ENCODE data around the gene AGL.
"Not testable (repeated sequence)": the region's sequence is repeated elsewhere in the genome, so short reads cannot be mapped to it uniquely, and the experiment has no call there.

AGL gene

DNA sequence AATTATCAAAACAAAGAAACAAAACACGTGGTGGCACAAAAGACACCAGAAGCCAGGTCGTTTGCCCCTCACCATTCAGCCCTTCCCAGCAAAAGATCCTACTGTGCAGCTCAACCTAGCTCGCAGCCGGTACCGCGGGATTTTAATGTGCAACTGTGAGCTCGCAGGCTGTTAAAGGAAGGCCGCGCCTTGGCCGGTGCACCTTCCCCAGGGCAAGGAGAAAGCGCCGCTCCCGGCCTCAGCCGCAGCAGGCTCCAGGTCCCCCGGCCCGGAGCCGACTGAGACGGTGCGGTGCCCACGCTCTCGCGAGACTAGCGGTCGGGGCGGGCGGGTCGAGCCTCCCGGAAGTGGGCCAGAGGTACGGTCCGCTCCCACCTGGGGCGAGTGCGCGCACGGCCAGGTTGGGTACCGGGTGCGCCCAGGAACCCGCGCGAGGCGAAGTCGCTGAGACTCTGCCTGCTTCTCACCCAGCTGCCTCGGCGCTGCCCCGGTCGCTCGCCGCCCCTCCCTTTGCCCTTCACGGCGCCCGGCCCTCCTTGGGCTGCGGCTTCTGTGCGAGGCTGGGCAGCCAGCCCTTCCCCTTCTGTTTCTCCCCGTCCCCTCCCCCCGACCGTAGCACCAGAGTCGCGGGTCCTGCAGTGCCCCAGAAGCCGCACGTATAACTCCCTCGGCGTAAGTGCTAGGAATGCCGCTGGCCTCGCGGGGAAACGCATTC lies at the start of gene AGL:
TSS of gene AGL (plus strand) at position 618 of the 715 bp plus-strand sequence. CDS start 682 bp downstream, outside the sequence.
- DNase-seq: peak; percentile 95

DNA sequence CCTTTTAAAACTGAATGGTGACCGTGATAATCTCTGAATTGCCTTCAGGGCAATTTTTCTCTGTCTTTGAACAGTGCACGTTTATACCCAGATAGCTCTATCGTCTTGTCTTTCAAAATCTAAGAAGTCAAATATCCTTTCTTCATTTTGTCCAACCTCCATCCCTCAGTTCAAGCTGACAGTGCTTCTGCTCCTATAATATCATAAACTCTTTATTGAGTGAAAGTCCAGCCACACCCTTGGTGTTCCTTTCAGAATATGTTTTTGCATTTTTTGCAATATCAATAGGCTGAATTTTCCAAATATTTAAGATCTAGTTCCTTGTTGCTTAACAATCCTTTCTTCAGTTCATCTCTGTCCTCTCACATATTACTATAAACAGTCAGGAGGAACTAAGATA lies 48.6 kb upstream of the AGL start:
- DNase-seq: no peak

DNA sequence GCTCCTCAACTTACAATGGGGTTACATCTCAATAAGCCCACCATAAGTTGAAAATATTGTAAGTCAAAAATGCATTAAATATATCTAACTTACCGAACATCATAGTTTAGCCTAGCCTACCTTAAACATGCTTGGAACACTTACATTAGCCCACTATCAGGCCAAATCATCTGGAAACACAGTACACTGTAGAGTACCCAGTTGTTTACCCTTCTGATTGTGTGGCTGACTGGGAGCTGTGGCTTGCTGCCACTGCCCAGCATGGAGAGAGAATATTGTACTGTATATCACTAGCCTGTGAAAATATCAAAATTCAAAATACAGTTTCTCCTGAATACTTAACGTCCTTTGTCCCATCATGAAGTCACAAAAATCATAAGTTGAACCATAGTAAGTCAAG lies 43.3 kb upstream of the AGL start:
- DNase-seq: no peak

DNA sequence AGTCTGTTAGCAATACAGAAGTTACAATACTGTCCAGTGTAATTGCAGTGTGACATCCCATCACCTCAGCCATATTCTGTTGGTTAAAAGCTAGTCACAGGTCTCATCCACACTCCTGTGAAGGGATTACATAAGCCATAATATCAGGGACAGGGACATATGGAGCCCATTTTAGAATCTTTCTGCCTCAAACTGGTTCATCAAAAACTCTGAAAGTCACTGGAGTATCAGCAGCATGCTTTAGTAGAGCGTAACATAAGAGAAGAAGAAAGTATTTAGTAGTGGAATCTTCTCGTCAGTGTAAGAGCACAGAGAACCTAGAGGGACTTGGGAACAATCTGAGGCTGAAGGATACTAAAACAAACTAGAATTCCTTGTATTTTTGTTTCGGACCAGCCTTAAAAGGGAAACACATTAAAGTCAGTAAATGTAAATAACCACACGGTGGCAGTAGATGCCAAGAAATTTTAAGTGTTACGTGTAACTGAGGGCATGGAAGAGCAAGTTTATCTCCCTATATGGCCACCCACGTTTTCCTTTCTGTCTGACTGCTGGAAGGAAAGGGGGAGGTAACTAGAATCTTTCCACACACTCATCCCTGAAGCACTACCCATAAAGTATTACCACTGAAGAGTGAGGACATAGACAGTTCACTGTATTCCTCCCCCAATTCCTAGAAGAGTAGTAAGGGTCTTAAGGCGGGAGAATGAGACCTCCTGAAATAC lies 41.6 kb upstream of the AGL start:
- no peak for DNase-seq

DNA sequence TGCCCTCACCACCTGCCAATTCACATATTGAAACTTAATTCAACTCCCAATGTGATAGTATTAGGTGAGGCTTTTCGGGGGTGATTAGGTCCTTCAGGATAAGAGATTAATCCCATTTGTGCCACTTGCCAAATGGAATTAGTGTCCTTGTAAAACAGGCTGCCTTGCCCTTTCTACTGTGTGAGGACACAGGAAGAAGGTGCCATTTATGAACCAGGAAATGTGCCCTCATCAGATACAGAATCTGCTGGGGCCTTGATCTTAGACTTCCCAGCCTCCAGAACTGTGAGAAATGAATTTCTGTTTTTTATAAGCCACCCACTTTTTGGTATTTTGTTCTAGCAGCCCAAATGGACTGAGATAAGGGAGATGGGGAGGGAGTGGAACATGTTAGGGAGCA lies 39.1 kb upstream of the AGL start:
- no peak for DNase-seq

DNA sequence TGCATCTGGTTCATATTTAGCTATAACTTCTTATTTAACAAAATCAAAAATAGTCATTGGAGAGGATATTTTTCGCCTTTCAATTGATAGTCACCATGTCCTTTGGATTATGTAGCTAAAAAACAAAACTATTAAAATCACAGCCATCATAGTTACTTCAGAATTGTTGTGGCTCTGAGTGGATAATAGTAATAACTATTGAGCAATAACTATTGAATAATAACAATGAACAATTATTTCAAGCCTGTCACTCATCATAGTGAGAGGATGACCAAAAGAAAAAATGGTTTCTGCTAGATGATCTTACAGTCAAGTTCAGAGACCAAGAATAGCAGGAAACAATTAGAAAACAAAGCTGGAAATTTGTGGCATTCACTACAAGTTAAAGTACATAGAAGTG lies 38.4 kb upstream of the AGL start:
- no peak for DNase-seq

DNA sequence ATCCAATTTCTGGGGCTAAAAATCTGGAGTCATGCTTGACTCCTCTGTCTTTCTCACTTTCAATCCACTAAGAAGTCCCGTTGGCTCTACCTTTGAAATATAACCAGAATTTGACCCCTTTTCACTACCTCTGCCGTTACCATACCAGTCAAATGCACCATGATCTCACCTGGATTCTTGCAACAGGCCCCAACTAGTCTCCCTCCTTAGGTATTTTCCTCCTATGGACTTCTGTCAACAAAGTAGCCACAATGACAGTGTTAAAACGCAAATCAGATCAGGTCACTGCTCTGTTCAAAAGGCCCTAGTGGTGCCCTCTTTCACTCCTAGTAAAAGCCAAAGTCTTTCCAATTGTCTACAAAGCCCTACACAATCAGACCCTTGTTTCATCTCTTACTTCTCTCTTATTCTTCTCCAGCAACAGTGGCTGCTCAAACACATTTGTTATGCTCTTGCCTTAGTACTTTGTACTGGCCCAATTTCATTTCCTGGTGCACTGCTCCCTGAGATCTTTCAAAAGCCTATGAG lies 35.7 kb upstream of the AGL start:
- DNase-seq: no peak

DNA sequence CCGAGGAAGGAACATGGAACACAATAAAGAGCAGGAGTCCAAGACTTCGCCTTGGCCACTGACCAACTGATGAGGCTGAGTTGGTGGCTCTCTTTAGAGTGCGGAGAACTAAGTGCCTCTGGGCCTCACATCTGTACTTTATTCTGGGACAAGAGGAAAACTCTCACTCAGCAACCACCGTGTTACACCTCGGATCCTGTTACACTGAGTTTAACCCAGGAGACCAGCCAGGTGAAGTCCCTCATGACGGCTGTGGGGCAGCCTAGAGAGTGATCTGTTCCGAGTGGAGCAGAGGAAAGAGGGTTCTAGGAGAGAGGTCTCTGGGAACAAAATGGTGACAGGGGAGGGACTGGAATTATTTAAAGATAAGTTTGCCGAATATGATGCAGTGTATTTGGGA lies 33.5 kb upstream of the AGL start:
- no peak for DNase-seq

DNA sequence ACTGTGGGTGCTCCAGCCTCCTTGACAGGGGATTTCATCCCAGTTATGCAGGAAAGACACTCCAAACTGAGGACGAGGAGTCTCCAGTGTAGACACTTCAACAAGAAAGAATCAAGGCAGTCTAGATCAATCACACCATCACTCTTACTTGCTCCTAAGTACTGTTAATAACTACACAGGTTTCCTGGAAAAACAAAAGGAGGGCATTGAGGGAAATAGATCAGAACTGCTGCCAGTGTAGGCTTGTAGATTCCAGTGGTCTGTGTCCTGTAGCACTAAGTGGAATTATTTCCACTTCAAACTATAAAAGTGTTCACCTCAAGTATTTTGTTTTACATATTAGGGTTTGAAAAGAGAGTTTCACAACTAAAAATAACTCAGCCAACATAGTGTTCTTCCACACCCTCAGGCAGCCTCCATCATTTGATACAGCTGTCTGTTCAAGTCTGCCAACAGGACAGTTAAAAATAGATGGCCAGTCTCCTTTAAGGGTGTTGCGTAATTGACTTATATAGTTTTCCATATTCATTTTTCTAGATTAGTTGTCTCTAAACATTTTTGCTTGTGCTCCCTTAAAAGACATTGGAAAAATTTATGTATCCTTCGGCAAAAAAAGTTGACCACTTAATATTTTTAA lies 32.0 kb upstream of the AGL start:
- DNase-seq: no peak

DNA sequence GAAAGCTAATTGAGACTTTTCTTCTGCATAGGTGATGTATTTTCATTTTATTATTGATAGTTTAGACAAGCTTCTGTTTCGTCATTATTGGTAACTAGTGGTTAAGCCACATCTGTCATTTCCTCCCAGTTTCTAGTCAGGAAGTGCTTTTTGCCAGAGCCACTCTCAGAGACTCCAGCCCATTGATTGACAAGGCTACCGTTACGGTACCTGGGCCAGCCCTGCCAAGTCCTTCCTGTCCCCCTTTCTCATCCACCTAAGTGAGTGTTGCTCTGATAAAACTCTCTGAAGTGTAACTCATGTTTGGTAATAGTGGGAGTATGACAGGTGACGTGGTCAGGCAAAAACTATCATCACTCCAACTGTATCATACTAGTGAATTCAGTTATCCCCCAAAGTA lies 29.6 kb upstream of the AGL start:
- DNase-seq: peak; percentile 64

DNA sequence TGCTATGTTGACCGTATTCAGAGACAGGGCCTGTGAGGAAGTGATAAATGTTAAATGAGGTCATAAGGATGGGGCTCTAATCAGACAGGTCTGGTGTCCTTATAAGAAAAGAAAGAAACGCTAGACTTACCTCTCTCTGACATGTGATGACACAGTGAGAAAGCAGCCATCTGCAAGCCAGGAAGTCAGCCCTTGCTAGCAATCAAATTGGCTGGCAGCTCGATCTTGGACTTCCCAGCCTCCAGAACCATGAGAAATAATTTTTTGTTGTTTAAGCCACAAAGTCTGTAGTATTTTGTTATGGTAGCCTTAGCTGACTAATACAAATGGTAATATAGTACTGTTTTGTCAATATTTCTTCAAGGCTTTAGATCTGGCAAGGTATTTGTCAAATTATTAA lies 25.1 kb upstream of the AGL start:
- DNase-seq: no peak

DNA sequence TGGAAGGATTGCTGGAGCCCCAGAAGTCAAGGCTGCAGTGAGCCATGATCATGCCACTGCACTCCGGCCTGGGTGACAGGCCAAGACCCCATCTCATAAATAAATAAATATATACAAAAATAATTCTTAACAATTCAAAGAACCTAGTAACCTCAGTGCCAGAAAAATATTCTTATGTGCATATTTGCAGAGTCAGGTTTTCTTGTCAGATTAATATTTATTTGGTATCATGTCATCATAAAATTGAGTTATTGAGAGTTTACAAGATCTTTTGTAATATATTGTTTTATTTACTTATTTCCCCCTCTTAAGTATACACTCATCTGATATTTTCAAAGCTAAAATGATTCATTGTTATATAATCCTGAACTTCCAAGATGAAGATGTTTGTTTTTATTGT lies 24.5 kb upstream of the AGL start:
- no peak for DNase-seq

DNA sequence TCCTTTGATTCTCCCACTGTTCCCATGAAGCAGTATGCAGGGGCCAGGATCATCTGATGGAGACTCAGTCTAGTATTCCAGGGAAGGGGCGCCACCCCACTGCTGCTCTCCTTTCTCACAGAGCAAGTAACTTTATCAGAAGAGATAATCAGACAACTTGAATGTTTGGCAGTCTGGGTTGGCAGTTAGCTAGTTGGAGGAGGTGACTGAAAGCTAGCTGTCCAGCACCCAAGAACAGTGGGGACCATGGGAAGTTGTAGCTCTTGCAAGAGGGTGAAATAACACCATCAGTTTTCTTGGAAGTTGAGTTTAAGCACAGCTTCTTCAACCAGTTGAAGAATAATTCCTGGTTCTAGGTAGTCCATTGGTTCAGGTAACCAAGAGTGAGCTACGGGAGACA lies 22.2 kb upstream of the AGL start:
- DNase-seq: no peak

DNA sequence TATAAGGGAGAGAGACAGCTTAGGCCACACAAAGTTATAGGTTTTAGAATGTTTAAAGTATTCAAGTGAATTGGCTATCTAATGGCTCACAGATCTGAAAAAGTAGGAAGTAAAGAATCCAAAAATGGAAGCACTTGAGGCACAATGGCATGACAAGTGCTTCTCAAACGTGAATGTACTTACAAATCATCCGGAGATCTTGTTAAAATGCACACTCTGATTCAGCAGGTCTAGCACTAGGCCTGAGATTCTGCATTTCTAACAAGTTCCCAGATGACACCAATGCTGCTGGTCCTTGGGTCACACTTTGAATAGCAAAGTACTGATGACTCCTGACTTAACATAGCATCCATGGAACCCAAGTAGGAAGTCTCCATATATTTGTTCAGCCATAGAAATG lies 20.9 kb upstream of the AGL start:
- no peak for DNase-seq

DNA sequence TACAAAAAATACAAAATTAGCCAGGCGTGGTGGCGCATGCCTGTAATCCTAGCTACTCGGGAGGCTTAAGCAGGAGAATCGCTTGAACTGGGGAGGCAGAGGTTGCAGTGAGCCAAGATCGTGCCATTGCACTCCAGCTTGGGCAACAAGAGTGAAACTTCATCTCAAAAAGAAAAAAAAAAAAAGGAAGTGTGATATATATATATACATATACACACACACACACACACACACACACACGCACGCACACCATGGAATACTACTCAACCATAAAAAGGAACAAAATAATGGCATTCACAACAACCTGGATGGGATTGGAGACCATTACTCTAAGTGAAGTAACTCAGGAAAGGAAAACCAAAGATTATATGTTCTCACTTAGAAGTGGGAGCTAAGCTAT lies 16.2 kb upstream of the AGL start:
- not testable (repeated sequence) for DNase-seq

DNA sequence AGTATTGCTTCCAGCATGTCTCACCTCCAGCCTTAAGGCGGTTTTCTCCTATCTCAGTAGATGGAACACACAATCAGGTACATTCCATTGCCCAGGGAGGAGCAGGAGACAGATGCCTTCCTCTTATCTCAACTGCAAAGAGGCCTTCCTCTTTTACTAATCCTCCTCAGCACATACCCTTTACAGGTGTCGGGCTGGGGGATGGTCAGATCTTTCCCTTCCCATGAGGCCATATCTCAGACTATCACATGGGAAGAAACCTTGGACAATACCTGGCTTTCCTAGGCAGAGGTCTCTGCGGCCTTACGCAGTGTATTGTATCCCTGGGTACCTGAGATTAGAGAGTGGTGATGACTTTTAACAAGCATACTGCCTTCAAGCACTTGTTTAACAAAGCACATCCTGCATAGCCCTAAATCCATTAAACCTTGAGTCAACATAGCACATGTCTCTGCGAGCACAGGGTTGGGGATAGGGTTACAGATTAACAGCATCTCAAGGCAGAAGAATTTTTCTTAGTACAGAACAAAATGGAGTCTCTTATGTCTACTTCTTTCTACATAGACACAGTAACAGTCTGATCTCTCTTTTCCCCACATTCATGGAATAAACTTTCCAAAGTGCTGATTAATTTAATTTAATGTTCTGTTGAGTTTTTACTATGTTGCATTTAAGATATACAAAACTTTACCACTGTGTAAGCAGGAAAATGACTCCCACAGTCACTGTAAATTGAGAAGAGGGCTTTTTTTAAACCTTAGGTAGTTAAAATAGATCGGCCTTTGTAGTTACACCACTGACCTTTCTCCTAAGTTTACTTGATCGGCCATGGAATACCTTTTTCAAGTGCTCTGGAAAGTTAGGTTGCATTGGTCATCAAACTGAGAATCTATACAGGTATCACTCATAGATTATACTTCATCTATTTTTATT lies 13.7 kb upstream of the AGL start:
- not testable (repeated sequence) for DNase-seq

DNA sequence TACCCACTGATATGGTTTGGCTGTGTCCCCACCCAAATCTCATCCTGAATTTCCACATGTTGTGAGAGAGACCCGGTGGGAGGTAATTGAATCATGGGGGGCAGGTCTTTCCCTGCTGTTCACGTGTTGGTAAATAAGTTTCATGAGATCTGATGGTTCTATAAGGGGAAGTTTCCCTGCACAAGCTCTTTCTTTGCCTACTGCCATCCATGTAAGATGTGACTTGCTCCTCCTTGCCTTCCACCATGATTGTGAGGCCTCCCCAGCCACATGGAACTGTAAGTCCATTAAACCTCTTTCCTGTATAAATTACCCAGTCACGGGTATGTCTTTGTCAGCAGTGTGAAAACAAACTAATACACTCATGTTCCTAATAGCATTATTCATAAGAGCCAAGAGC lies 9.8 kb upstream of the AGL start:
- not testable (repeated sequence) for DNase-seq

DNA sequence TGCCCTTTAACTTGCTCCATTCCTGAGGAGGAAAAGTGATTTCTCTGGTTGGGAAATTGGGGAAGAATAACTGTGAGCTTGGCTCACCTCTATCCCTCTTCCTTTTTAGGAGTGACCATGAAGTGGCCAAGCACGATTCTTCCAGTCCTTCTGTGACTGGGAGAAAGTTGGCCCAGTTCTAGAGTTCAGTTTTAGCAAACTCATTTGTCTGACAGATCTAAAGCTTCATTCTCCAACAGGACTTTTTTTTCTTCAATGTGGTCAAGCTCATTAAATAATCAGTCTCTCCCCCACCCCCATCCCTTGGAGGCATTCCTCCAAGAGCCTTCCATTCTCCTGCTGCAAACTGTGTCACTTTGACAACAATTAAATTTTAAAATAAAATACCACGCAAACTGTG lies 6.4 kb upstream of the AGL start:
- DNase-seq: no peak

DNA sequence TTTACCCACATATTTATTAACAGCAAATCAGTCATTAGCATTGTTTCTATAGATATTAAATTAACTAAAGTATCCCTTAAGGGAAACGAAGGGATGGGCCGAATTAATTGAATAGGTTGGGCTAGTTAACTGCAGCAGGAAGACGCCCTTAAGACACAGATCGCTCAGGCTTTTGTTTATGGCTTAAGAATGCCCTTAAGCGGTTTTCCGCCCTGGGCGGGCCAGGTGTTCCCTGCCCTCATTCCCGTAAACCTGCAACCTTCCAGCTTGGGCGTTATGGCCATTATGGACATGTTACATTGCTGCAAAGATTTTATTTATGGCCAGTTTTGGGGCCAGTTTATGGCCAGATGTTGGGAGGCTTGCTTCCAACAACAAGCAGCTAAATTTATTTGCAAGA lies 5.0 kb upstream of the AGL start:
- not testable (repeated sequence) for DNase-seq

DNA sequence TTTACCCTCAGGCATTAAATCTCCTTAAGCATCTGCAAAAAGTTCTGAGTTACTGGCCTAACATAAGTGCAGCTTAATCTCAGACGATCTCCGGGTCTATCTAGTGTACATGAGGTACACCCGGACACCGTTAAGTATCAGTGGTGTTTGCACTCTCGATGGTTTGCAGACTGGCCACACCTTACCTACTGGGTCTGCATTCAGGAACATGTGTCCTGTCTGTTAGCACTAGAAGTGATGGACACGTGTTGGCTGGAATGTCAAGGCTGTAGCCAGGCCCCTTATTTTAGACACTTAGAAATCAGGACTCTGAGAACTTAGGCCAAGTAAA lies 783 bp upstream of the AGL start:
- no peak for DNase-seq

DNA sequence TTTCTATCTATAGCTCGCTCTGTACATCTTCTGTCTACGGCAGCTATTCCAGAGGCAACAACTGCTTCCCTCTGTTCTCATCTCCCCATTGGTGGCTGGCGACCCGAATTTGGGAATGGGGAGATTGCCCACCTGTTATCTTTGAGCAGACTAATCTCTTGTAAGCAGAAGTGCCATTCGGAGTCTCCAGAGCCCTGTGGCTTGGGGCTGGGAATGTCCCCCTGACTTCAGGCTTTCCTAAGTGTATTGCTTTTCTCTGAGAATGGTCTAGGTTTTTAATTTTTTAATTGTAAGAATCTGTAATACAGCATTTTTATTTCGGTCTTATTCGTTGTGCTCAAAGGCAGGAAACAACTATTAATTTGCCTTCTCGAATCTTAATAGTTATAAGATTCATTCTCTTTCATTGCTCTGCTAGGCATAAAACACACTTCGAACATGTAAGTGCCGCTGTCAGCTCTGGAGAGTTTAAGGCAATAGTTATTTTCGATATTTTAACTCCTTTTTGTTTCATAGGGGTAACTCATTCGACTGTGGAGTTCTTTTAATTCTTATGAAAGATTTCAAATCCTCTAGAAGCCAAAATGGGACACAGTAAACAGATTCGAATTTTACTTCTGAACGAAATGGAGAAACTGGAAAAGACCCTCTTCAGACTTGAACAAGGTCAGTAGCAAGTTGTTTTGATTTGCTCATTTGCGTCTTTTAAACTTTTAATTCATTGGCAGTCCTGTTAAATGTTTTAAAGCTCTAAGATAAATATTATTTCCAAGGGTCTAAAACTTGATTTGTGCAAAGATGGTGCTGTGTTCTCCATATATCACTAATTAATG lies 514 bp downstream of the AGL start:
- DNase-seq: no peak

DNA sequence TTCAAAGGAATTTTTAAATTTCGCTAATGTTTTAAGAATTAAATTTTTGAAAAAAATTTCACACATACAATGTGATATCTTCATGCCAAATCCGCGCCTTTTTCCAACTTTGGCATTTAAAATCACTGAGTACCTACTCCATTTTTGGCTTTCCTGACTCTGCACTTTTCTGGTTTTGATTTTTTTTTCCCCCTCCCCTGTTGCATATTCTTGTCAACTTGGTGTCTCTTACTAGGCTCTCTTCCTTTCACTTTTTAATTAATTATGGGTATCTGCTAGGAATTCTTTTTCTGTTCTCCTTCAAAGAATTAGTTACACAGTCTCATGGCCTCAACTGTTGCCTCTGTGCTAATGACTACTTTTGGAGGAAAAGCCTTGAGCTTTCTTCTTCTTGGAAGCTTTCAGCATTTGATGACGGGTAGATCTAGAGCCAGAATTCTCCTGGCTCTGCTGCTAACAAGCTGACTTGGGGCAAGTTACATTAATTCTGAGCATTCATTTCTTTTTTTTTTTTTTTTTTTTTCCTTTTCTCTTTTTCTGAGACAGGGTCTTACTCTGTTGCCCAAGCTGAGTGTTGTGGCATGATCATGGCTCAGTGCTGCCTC lies 1.8 kb downstream of the AGL start:
- no peak for DNase-seq
